GM18867 (cell line): ENCODE measurements around the gene ATF4.
"Not testable (repeated sequence)": the region's sequence is repeated elsewhere in the genome, so short reads cannot be mapped to it uniquely, and the experiment has no call there.

ENCODE experiments used
- ATAC-seq: cut with Tn5 transposase; IDR thresholded peaks from one replicate; pipeline ENCODE4 v1.9.1; 2021; ENCODE audit warnings: mild to moderate bottlenecking, moderate library complexity; ENCODE audit not compliant: unreplicated experiment

The ATF4 gene

DNA sequence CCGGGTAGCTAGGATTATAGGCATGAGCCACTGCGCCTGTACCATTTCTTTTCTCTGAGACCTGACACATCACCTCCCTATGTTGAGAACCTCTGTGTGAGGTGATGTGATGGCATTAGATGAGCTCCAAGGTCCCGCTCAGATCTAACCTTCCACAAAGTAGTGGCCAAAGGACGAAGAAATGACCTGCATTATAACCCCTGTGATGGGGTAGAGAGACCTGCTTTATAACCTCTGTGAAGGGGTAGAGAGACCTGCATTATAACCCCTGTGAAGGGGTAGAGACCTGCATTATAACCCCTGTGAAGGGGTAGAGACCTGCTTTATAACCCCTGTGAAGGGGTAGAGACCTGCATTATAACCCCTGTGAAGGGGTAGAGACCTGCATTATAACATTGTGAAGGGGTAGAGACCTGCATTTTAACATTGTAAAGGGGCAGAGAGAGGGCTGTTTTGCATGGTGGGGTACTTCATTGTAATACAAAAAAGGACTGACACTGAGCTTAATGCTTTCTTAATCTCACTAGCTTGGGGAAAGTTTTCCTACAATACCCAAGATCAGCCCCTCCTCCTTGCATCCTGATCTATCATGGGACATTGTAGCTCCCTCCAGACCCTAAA is 9.7 kb upstream of the ATF4 start:
- no peak for ATAC-seq

DNA sequence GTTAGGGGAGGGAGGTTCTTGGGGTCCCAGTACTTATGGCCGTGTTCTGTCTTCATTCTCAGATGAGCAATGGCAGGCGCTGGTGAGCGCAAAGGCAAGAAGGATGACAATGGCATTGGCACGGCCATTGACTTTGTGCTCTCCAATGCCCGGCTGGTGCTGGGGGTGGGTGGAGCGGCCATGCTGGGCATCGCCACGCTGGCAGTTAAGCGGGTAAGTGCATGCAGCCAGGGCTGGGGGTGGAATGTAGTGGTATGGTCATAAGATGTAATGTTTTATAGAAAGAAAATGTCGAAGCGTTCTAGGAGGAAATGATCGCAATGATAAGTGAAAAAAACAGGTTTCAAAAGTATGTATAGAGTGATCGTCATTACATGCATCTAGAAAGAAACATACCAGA is 9.1 kb upstream of the ATF4 start:
- no peak for ATAC-seq

DNA sequence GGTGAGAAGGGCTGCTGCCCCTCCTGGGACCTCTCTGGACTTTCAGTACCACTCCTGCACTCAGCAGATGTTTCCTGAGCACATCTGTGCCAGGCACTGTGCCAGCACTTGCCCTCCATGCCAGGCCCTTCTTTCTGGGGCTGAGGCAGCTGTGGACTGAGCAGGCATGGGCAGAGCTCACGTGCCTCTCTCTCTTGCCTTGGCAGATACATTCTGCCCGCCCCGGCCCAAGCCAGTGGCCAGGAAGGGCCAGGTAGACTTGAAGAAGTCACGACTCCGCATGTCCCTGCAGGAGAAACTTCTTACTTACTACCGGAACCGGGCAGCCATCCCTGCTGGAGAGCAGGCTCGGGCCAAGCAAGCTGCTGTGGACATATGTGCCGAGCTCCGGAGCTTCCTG is 8.3 kb upstream of the ATF4 start:
- ATAC-seq, result no peak

DNA sequence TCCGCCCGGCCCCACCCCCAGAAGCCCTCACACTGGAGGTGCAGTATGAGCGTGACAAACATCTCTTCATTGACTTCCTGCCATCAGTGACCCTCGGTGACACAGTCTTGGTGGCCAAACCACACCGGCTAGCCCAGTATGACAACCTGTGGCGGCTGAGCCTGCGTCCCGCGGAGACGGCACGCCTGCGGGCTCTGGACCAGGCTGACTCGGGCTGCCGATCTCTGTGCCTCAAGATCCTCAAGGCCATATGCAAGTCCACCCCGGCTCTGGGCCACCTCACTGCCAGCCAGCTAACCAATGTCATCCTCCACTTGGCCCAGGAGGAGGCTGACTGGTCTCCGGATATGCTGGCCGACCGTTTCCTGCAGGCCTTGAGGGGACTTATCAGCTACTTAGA is 6.6 kb upstream of the ATF4 start:
- no peak for ATAC-seq

GRCh38 chr22:39514373-39514973 is 5.9 kb upstream of the ATF4 start:
- ATAC-seq, result no peak

GRCh38 chr22:39515266-39516050 is 4.9 kb upstream of the ATF4 start:
- ATAC-seq, result no peak

- no peak for ATAC-seq
Measured at GRCh38 chr22:39517470-39517869, 2.9 kb upstream of the ATF4 start.

DNA sequence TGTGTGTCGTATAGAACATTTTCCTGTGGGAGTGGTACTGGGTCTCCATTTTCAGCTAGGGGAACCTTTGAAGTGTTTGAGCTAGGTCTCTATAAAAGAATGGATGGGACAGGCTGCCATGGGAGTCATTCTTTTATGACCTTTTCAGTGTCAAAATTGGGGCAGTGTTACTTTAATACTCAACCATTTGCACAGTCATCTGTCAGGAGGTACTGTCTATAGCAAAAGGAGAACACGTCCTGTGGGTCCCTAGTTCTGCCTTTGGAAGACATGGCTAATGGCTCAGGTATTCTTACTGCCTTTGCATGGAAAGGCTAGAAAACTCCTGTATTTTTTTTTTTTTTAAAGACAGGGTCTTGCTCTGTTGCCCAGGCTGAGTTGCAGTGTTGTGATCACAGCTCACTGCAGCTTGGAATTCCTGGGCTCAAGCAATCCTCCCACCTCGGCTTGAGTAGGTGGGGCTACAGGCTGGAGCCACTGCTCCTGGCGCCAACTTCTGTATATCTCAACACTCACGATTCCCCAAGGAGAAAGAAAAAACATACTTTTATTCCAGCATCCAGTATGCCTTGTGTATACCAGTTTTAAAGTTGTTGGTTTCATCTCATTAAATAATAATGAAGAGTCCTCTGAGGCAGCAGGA is 2.1 kb upstream of the ATF4 start:
- no peak for ATAC-seq

DNA sequence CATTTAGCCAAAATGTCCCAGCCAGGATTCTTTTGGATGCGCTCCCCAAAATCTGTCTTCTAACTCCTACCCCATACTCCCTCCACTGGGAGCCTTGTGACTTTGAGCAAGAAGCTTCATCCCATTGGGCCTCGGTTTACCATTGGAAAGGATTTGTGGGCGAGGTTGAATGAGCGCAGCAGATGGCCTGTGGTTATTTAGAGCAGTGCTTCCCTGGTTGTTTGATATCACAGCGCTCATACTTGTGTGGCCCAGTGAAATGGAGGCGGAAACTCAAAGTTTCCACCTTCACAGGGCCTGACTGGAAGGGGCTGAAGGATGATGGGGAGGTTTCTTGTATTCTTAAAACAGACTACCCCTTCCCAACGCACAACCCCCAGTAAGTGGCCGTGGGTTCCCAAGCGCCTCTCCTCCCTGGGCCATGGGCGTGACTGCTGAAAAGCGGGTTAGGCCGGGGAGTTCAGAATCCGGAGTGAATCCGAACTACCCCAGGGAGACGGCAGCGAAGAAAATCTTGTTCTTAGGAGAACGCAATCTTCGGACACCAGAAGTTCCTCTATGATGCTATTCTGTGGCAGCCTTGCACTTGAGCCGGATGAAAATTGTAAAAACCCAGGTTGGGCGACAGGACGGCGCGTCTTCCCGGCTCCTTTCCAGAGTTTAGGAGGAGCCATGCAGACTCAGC is 1.2 kb upstream of the ATF4 start:
- ATAC-seq, result no peak

DNA sequence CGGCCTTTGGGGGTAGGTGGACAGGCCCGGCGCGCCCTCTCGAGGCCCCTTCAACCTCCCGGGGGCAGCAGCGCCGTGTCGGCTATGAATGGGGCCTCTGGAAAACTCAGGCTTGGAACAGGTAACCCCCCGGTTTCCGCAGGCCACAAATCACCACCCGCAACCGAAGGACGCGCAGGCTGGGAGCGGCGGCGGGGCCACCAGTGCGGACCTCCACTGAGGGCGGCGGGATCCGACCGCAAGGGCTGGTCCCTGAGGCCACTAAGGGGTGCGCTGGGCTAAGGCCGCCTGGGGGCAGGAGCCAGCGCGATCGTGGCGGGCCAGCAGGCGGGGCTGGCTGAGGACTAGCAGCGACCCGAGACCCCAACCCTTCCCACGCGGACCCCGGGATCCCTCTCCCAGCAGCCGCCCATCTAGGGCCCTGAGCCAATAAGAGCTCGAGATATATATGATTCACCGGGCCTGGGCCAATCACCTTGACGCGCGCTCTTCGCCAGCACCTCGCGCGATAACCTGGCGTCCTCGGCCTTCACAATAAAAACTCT is 609 bp upstream of the ATF4 start:
- ATAC-seq, result peak; percentile 75

DNA sequence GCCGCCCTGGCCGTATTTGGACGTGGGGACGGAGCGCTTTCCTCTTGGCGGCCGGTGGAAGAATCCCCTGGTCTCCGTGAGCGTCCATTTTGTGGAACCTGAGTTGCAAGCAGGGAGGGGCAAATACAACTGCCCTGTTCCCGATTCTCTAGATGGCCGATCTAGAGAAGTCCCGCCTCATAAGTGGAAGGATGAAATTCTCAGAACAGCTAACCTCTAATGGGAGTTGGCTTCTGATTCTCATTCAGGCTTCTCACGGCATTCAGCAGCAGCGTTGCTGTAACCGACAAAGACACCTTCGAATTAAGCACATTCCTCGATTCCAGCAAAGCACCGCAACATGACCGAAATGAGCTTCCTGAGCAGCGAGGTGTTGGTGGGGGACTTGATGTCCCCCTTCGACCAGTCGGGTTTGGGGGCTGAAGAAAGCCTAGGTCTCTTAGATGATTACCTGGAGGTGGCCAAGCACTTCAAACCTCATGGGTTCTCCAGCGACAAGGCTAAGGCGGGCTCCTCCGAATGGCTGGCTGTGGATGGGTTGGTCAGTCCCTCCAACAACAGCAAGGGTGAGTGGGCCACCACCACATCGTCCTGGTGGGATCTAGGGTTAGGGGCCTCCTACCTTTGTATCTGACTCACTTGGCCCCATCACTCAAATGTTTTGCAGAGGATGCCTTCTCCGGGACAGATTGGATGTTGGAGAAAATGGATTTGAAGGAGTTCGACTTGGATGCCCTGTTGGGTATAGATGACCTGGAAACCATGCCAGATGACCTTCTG is 934 bp downstream of the ATF4 start:
- not testable (repeated sequence) for ATAC-seq

DNA sequence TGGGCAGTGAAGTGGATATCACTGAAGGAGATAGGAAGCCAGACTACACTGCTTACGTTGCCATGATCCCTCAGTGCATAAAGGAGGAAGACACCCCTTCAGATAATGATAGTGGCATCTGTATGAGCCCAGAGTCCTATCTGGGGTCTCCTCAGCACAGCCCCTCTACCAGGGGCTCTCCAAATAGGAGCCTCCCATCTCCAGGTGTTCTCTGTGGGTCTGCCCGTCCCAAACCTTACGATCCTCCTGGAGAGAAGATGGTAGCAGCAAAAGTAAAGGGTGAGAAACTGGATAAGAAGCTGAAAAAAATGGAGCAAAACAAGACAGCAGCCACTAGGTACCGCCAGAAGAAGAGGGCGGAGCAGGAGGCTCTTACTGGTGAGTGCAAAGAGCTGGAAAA is 1.7 kb downstream of the ATF4 start:
- not testable (repeated sequence) for ATAC-seq

DNA sequence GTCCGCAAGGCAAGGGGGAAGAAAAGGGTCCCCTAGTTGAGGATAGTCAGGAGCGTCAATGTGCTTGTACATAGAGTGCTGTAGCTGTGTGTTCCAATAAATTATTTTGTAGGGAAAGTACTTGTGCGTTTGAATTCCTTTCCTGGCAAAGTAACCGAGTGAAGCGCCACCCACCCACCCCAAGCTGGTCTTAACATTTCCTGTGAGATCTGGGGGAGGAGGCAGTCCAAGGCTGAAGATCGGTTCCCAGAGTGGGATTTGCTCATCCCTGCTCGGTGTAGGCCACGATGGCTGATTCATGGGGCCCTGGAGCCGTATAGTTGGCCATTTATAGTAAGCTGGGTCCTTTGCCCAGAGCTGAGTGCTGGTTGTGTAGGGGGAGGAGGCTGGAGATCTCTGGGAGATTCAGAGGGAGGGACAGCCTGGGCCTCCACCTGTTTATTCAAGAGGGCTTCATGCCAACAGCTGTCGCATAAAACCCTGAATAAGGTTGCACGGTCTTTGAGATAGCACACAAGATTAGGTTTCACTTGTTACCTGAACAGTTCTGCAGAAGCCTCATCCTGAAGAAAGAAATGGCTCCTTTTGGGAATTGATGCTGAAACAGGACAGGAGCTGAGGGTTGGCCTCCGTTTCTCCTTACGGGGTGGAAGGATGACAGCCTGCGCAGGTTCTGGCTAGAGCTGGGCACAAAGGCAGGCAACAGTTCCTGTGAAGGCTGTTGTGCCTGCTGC is 2.4 kb downstream of the ATF4 start:
- ATAC-seq, result no peak

GRCh38 chr22:39524089-39524752 is 3.9 kb downstream of the ATF4 start:
- no peak for ATAC-seq

GRCh38 chr22:39524753-39525657 is 4.6 kb downstream of the ATF4 start:
- no peak for ATAC-seq

- no peak for ATAC-seq
Measured at GRCh38 chr22:39525658-39525975, 5.3 kb downstream of the ATF4 start.

GRCh38 chr22:39526736-39527171 is 6.4 kb downstream of the ATF4 start:
- no peak for ATAC-seq

DNA sequence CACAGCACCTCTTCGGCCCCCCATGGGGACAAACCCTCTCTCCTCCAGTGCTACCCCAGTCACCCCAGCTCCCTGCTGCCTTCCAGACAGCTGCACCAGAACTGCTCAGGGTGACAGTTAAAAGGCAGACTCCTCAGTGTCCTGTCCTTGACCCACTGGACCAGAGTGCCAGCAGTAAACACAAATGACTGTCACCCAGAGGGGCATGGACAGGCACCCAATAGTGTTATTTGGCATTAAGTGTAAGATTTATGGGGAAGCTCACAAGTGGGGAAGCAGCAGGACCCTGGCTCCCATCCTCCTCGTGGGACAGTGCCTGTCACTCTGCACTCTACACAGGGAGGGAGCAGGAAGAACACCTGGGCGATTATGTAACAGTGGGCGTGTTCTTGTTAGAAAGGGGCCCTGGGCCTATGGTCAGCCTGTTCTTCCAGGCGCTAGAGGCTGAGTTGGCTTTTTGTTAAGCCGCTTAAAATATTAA is 7.2 kb downstream of the ATF4 start:
- no peak for ATAC-seq
